Choroid plexus epithelial cell (primary cell): Measurements from ENCODE around the gene NEK6.

Experiments
- DNase-seq: peaks from one replicate; pipeline ENCODE4 v3.0.0-alpha.2; 2010; ENCODE audit warnings: low read depth
- H3K4me3 ChIP-seq: 2 replicates; pipeline ENCODE4 v1.5.1; 2011; ENCODE audit warnings: low read depth, mild to moderate bottlenecking, control low read depth, low read length, moderate library complexity
- CTCF ChIP-seq: conservative IDR thresholded peaks from 2 replicates; pipeline ENCODE4 v1.5.1; 2011; ENCODE audit warnings: low read depth, mild to moderate bottlenecking, control low read depth, inconsistent platforms, low read length, moderate library complexity

The NEK6 gene

GRCh38 chr9:124384846-124385245 is 127.1 kb downstream of the NEK6 start:
- no peak for DNase-seq
- no peak overlapping the region for H3K4me3 ChIP-seq
- TF ChIP-seq CTCF, result no peak

DNA sequence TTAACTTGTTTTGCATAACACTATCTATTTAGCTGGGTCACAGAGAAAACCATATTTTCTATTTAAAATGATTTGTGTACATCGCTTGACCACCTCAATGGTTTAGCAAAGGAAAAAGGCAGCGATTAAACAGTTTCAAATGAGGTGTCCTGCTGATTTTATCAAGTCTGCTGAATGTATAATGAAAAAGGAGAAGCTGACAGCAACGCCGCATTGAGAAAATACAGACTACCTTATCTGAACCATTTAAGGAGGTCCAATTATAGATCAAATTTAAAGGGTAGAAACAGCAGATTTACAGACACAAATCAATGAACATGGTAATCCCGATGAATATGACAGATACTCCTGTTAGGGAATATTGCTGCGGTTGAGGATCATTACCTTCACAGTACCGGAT is 127.9 kb downstream of the NEK6 start:
- DNase-seq, result no peak
- H3K4me3 ChIP-seq, result no peak overlapping the region
- TF ChIP-seq CTCF, result no peak

GRCh38 chr9:124386201-124386600 is 128.5 kb downstream of the NEK6 start:
- DNase-seq, result peak; percentile 53
- no peak for TF ChIP-seq CTCF
- H3K4me3 ChIP-seq, result no peak overlapping the region

DNA sequence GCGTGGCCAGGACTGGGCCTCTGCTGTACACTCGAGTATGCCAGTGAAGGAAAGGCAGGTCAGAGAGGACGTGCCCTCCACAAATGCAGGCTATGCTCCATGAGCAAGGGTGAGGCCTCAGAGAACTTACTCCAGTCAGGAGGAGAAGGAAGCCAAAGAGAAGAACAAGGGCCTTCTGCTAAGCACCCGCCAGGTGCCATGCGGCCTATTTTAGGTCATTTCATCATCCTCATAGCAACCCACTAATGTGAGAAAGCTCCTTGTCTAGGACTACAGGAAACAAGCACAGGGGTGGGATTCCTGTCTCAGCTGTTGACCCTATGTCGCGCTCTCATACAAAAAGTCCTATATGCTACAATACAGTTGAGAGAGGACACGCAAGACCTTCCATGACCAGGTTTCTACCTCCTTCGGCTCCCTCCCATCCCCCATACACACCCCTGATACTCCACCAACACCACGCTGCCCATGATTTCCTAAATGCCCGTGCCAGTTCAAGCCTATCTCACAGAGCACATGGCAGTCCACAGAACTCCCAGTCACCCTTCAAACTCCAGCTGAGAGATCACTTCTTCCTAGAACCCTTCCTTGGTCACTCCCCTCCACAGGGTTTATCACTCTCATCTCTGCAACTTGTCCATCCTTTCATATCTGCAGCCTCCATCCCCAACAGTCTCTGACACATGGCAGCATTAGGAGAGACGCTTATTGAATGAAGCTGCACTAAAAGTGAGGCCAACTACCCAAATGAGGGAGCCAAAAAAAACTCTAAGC is 130.7 kb downstream of the NEK6 start:
- no peak overlapping the region for H3K4me3 ChIP-seq
- no peak for TF ChIP-seq CTCF
- DNase-seq, result peak; percentile 15

DNA sequence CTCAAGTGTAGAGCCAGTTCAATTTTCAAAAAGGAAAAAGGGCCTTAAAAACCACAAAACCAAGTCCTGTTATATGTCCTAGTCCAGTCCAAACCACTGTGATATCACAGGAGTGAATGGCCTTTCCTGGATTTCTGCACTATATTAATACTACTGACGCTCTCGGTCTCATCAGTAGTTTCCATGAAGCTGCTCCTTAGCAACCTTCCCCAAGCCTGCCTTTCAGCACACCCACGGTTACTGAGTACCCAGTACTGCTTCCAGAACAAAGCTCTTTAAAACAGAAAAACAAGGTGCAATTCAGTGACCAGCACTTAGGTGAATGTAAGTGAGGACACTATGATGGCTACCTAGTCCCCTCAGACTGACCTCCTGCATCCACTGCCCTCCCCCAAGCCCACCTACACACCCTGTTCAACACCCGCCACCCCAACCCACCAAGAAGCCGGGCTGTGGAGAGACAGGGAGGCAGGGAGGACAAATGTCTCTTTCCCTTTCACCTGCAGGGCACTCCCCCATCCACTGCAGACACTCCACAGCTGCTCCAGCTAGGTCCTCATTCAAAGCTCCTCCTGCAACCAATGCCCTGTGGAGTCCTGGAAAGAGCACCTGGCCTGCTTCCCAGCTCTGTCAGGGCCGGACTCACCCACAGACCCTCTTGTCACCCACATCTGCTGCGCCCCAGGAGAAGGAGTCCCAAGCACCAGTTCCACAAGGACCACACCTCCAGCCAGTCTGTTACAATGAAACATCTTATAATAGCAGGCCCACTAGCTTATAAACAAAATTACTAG is 131.6 kb downstream of the NEK6 start:
- no peak for TF ChIP-seq CTCF
- H3K4me3 ChIP-seq, result no peak overlapping the region
- DNase-seq, result no peak

GRCh38 chr9:124390794-124391658 is 133.3 kb downstream of the NEK6 start:
- TF ChIP-seq CTCF, result no peak
- H3K4me3 ChIP-seq, result no peak overlapping the region
- peak; percentile 23 for DNase-seq
